GM12878 (cell line): ENCODE measurements around the gene TBL1XR1. TPM values are rescaled to one million over a fixed set of nuclear protein-coding genes. Genes with fewer than 3 reads are reported as not detected.

Source experiments
- ATAC-seq: fragments of 200-7000 bp; cut with Tn5 transposase; 3 replicates; pipeline ENCODE4 v1.9.1; 2020; ENCODE audit warnings: mild to moderate bottlenecking, moderate library complexity
- BruUV-seq: library from RNA; stranded (reverse); fragments of 400-500 nt; replicated peaks from 2 replicates; lab custom pipeline; 2021; lab: Mats Ljungman, UMichigan
- CTCF ChIA-PET: fragments of 300-600 bp; sonication (Branson Sonifier 250); formaldehyde crosslinking; extraction: SDS; loops from one replicate; lab custom pipeline; 2021; ENCODE audit warnings: inconsistent platforms; lab: Yijun Ruan, JAX
- POLR2A ChIA-PET: fragments of 350-600 bp; formaldehyde crosslinking; extraction: SDS; loops from one replicate; lab custom pipeline; 2021; ENCODE audit warnings: inconsistent platforms; lab: Charles Lee
- RAD21 ChIA-PET: fragments of 300-600 bp; sonication (Branson Sonifier 250); formaldehyde crosslinking; loops from one replicate; lab custom pipeline; 2023; ENCODE audit warnings: antibody characterized with exemption; ENCODE audit not compliant: unreplicated experiment; lab: Charles Lee
- SMC1A ChIA-PET: fragments of 300-600 bp; sonication (Branson Sonifier 250); formaldehyde crosslinking; loops from one replicate; lab custom pipeline; 2023; ENCODE audit not compliant: unreplicated experiment, uncharacterized antibody; lab: Charles Lee
- DNase-seq: peaks from one replicate; pipeline ENCODE4 v3.0.0-alpha.2; 2011; ENCODE audit warnings: low read depth, low spot score
- FAIRE-seq: peaks from 3 replicates; lab custom pipeline; 2011; peaks lifted over from hg19 to GRCh38; lab: Jason Lieb, UNC
- H2AFZ ChIP-seq: 2 replicates; pipeline ENCODE4 v1.6.0; 2011; ENCODE audit warnings: low read depth, low read length, control low read depth; ENCODE audit not compliant: control insufficient read depth
- H3K27ac ChIP-seq: 2 replicates; pipeline ENCODE4 v1.5.1; 2011; ENCODE audit warnings: control low read depth; ENCODE audit not compliant: control insufficient read depth, insufficient read depth
- H3K27me3 ChIP-seq, 2 experiments: replicated peaks in 1 of 2; 2 replicates each; pipeline versions ENCODE4 v1.6.0 to v1.6.1; 2011; ENCODE audit warnings: low read length in 1 of 2; ENCODE audit not compliant: control insufficient read depth in 2 of 2, insufficient read depth in 2 of 2
- H3K36me3 ChIP-seq, 2 experiments: 2 replicates each; pipeline ENCODE4 v1.5.1; 2011; ENCODE audit warnings: low read length in 1 of 2; ENCODE audit not compliant: control insufficient read depth in 2 of 2, insufficient read depth in 2 of 2
- H3K4me1 ChIP-seq: 2 replicates; pipeline ENCODE4 v1.6.1; 2011; ENCODE audit warnings: mild to moderate bottlenecking, low read length, moderate library complexity, mixed read lengths; ENCODE audit not compliant: control insufficient read depth, insufficient read depth
- H3K4me2 ChIP-seq: 2 replicates; pipeline ENCODE4 v1.6.0; 2011; ENCODE audit warnings: control low read depth; ENCODE audit not compliant: control insufficient read depth, insufficient read depth
- H3K4me3 ChIP-seq: fragments of 200-600 bp; sonication (generic); 2 replicates; pipeline ENCODE4 v1.5.1; 2016
- H3K79me2 ChIP-seq: 2 replicates; pipeline ENCODE4 v1.6.0; 2011; ENCODE audit warnings: low read length; ENCODE audit not compliant: control insufficient read depth, insufficient read depth
- H3K9ac ChIP-seq: 2 replicates; pipeline ENCODE4 v1.8.0; 2011; ENCODE audit warnings: low read length, control low read depth, mixed read lengths; ENCODE audit not compliant: control insufficient read depth, insufficient read depth
- H3K9me3 ChIP-seq: replicated peaks from 3 replicates; pipeline ENCODE4 v1.5.1; 2011; ENCODE audit warnings: mild to moderate bottlenecking, low read length; ENCODE audit not compliant: control insufficient read depth, insufficient read depth
- H4K20me1 ChIP-seq: 2 replicates; pipeline ENCODE4 v1.6.0; 2011; ENCODE audit not compliant: control insufficient read depth, insufficient read depth
- BCL11A ChIP-seq: IDR thresholded peaks from 2 replicates; pipeline ENCODE4 v1.6.1; 2011; ENCODE audit warnings: low read depth, low read length
- CBX3 ChIP-seq: fragments of 200-600 bp; sonication (generic); IDR thresholded peaks from 2 replicates; pipeline ENCODE4 v1.6.1; 2016; ENCODE audit warnings: low read depth, borderline replicate concordance
- CHD2 ChIP-seq: IDR thresholded peaks from 2 replicates; pipeline ENCODE4 v1.6.1; 2011; ENCODE audit warnings: low read depth, low read length, improper control_type of control experiment, borderline replicate concordance
- EGR1 ChIP-seq, 2 experiments: IDR thresholded peaks; 1 replicate in 1 of 2; 2 replicates in 1 of 2; pipeline ENCODE4 v1.6.1; 2011 to 2012; ENCODE audit warnings: low read depth in 2 of 2, low read length in 2 of 2, borderline replicate concordance in 1 of 2, mild to moderate bottlenecking in 1 of 2, moderate library complexity in 1 of 2
- NFXL1 ChIP-seq: fragments of 450-650 bp; IDR thresholded peaks from 2 replicates; pipeline ENCODE4 v1.6.1; 2017; ENCODE audit warnings: antibody characterized with exemption, mild to moderate bottlenecking, borderline replicate concordance
- NFYA ChIP-seq: IDR thresholded peaks from 2 replicates; pipeline ENCODE4 v1.6.1; 2011; ENCODE audit warnings: low read depth, mild to moderate bottlenecking, low read length, improper control_type of control experiment, borderline replicate concordance
- RUNX3 ChIP-seq: IDR thresholded peaks from 2 replicates; pipeline ENCODE4 v1.6.1; 2012; ENCODE audit warnings: low read length, inconsistent platforms
- SPI1 ChIP-seq: IDR thresholded peaks from 2 replicates; pipeline ENCODE4 v1.6.1; 2011; ENCODE audit warnings: low read depth, mild to moderate bottlenecking, low read length, moderate library complexity, borderline replicate concordance; ENCODE audit not compliant: insufficient read depth
- SRF ChIP-seq, 2 experiments: IDR thresholded peaks; 2 replicates each; pipeline ENCODE4 v1.6.1; 2011; ENCODE audit warnings: low read depth in 2 of 2, low read length in 2 of 2, mild to moderate bottlenecking in 1 of 2, moderate library complexity in 1 of 2
- WGBS: methylation state at CpG from one replicate; pipeline ENCODE4 v1.1.6; 2016; ENCODE audit warnings: low lambda C conversion rate; ENCODE audit not compliant: insufficient replicate concordance, insufficient coverage; ENCODE audit errors: missing lambda C conversion rate; 5-methylcytosine and 5-hydroxymethylcytosine counted together
- in situ Hi-C: fragments of 300-500 bp; cut with MboI; formaldehyde crosslinking; loops from 9 replicates; pipeline ENCODE4 v1.14.3; 2018; ENCODE audit warnings: mixed read lengths
- intact Hi-C: fragments of 100-400 bp; cut with micrococcal nuclease; formaldehyde crosslinking; loops from one replicate; pipeline ENCODE4 v1.14.2; 2022; ENCODE audit not compliant: unreplicated experiment
- polyA plus RNA-seq, 11 experiments: library from polyadenylated mRNA; depleted of rRNA in 4 of 11; unstranded in 6 of 11; stranded (reverse) in 5 of 11; fragments of >200 nt; fragmentation: Nextera tagmentation in 4 of 11; fragmentation: Illumina TruSeq in 1 of 11; extraction: Ambion mirVana in 4 of 11; extraction: Trizol in 1 of 11; gene quantifications; 1 replicate in 1 of 11; 2 replicates in 10 of 11; pipeline versions ENCODE4 v1.2.1 to v1.2.3, GENCODE V29; 2011 to 2016; ENCODE audit warnings: inconsistent platforms in 2 of 11, missing spikeins in 2 of 11, low read depth in 1 of 11
- total RNA-seq, 4 experiments: library from RNA; depleted of rRNA in 3 of 4; stranded (reverse); fragments of >200 nt in 3 of 4; fragmentation: Illumina TruSeq in 1 of 4; extraction: Trizol in 1 of 4; gene quantifications; 2 replicates each; pipeline versions ENCODE4 v1.2.1 to v1.2.3, GENCODE V29; 2013 to 2021
- TF ChIP-seq, protein P1 (sequence below): fragments of 450-650 bp; IDR thresholded peaks from 2 replicates; pipeline ENCODE4 v1.6.1; 2017; ENCODE audit warnings: mild to moderate bottlenecking, moderate library complexity

Gene TBL1XR1
- total and polyA plus RNA-seq, 10 of the 15 experiments (the other 5 are each of a cell fraction or from before 2014, with no cell fraction given) = 13.0 to 115 (median 60.4) TPM

GRCh38 chr3:177013681-177014280 lies 183.5 kb downstream of the TBL1XR1 start:
- no TSS peak for BruUV-seq
- in situ Hi-C loops = no loop called here
- Histone ChIP-seq H4K20me1 (no peaks in the 10 kb centered on the region), H3K9me3 (no peaks in the 10 kb centered on the region), H3K27me3 (no peaks in the 10 kb centered on the region), H3K36me3 (peaks cover 0 to 2% of the 10 kb centered on the region in 2 experiments; a peak in 2 of 4 replicates), H2AFZ (no peak overlapping the region), H3K4me2 (no peak overlapping the region), H3K4me1 (no peaks in the 10 kb centered on the region)
- 93% methylated on average over 8 of the region's 8 CpGs for WGBS
- ChIA-PET POLR2A (no interaction called here), CTCF (no interaction called here), RAD21 (no interaction called here), SMC1A (interaction anchor here (1.0 to 1.1 kb wide), 2 partner anchors 10 to 45 kb away, joined by 3 to 5 read pairs; no protein-coding TSS in a partner anchor)
- no peak for ATAC-seq
- no peak for DNase-seq
- TF ChIP-seq NFXL1 = no peak
- no peak for TF ChIP-seq SRF (IDR thresholded peaks at IDR 0.05; ENCODE audit: low read depth in 2 of 2, low read length in 2 of 2)
- no peak for TF ChIP-seq EGR1 (IDR thresholded peaks at IDR 0.05; ENCODE audit: borderline replicate concordance in 1 of 2, low read depth in 2 of 2, low read length in 2 of 2)
- no peak for TF ChIP-seq SPI1
- no peak for TF ChIP-seq CHD2
- TF ChIP-seq RUNX3 = no peak
- no peak for TF ChIP-seq NFYA
- no peak for TF ChIP-seq CBX3
- TF ChIP-seq, protein P1, sequence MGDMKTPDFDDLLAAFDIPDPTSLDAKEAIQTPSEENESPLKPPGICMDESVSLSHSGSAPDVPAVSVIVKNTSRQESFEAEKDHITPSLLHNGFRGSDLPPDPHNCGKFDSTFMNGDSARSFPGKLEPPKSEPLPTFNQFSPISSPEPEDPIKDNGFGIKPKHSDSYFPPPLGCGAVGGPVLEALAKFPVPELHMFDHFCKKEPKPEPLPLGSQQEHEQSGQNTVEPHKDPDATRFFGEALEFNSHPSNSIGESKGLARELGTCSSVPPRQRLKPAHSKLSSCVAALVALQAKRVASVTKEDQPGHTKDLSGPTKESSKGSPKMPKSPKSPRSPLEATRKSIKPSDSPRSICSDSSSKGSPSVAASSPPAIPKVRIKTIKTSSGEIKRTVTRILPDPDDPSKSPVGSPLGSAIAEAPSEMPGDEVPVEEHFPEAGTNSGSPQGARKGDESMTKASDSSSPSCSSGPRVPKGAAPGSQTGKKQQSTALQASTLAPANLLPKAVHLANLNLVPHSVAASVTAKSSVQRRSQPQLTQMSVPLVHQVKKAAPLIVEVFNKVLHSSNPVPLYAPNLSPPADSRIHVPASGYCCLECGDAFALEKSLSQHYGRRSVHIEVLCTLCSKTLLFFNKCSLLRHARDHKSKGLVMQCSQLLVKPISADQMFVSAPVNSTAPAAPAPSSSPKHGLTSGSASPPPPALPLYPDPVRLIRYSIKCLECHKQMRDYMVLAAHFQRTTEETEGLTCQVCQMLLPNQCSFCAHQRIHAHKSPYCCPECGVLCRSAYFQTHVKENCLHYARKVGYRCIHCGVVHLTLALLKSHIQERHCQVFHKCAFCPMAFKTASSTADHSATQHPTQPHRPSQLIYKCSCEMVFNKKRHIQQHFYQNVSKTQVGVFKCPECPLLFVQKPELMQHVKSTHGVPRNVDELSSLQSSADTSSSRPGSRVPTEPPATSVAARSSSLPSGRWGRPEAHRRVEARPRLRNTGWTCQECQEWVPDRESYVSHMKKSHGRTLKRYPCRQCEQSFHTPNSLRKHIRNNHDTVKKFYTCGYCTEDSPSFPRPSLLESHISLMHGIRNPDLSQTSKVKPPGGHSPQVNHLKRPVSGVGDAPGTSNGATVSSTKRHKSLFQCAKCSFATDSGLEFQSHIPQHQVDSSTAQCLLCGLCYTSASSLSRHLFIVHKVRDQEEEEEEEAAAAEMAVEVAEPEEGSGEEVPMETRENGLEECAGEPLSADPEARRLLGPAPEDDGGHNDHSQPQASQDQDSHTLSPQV = no peak
- no peak for TF ChIP-seq BCL11A
- TF ChIP-seq, all 136 proteins: peak for 0
- Histone ChIP-seq H3K27ac (no peak overlapping the region), H3K9ac (no peak overlapping the region), H3K79me2 (no peaks in the 10 kb centered on the region), H3K4me3 (no peak overlapping the region)
- intact Hi-C loops = no loop called here
- FAIRE-seq = no peak
